C4-2B (cell line): ENCODE data around the gene OSBPL8.
"Not testable (repeated sequence)": the region's sequence is repeated elsewhere in the genome, so short reads cannot be mapped to it uniquely, and the experiment has no call there.

Source experiments
- H3K27ac ChIP-seq: fragments of 450-650 bp; 2 replicates; pipeline ENCODE4 v1.5.1; 2017
- CTCF ChIP-seq: fragments of 450-650 bp; conservative IDR thresholded peaks from 2 replicates; pipeline ENCODE4 v1.5.1; 2017; ENCODE audit warnings: mild to moderate bottlenecking
- ZFX ChIP-seq: fragments of 450-650 bp; IDR thresholded peaks from 2 replicates; pipeline ENCODE4 v1.6.1; 2017

The OSBPL8 gene

DNA sequence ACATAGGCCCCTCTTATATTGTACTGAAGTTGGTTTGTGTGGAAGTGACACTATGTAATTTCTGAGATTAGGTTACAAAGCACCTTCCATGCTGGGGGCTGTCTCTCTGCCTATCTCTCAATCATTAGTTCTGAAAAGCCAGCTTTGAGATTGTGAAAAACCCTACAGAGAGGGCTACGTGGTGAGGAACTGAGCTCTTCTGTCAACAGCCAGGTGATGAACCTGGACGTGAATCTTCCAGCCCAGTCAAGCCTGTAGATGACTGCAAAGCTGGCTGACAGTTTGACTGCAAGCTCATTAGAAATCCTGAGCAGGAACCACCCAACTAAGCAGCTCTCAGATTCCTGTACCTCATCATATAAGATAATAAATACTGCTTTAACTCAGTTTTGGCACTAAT lies 175.0 kb downstream of the OSBPL8 start:
- TF ChIP-seq CTCF (no peak), ZFX (no peak)
- H3K27ac ChIP-seq, result no peak overlapping the region

- no peak overlapping the region for H3K27ac ChIP-seq
- no peak for TF ChIP-seq CTCF
Observed at GRCh38 chr12:76383988-76384387, 175.6 kb downstream of the OSBPL8 start.

DNA sequence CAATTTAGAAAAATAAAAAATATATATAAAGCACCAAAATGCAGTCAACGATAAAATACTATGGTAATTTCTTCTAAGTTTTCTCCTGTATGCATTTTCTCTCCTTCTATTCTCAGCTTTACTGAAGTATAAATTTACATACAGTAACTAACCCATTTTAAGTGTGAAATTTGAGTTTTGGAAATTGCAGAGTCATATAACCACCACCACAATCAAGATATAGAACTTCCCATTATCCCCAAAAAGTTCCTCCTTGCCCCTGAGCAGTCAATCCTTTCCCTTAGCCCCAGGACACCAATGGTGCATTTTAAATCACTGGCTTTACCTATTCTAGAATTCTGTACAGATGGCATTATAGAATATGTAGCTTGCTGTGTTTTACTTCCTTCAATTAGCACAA lies 180.3 kb downstream of the OSBPL8 start:
- no peak overlapping the region for H3K27ac ChIP-seq
- TF ChIP-seq CTCF, result no peak
- TF ChIP-seq ZFX, result no peak

DNA sequence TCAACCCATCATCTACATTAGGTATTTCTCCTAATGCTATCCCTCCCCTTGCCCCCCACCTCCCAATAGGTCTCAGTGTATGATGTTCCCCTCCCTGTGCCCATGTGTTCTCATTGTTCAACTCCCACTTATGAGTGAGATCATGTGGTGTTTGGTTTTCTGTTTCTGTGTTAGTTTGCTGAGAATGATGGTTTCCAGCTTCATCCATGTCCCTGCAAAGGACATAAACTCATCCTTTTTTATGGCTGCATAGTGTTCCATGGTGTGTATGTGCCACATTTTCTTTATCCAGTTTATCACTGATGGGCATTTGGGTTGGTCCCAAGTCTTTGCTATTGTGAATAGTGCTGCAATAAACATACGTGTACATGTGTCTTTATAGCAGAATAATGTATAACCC lies 182.7 kb downstream of the OSBPL8 start:
- H3K27ac ChIP-seq, result not testable (repeated sequence)

DNA sequence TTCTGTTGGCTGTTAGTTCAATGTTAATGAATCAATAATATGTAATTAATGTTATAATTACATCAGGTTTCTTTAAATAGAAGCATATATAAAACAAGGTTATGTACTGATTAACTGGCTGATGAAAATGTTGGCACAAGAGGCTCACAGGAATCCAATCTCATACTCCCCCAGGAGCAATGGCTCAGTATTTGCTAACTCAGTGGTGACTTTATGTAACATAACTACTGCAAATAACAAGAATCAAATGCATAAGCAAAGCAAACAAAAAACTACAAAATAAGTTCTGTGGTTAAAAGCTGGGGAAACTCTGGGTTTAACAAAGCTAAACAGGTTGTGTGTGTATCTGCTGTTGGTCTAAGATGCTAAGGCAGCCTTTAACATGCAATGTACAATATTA lies 183.6 kb downstream of the OSBPL8 start:
- TF ChIP-seq CTCF, result no peak
- TF ChIP-seq ZFX, result no peak
- no peak overlapping the region for H3K27ac ChIP-seq

DNA sequence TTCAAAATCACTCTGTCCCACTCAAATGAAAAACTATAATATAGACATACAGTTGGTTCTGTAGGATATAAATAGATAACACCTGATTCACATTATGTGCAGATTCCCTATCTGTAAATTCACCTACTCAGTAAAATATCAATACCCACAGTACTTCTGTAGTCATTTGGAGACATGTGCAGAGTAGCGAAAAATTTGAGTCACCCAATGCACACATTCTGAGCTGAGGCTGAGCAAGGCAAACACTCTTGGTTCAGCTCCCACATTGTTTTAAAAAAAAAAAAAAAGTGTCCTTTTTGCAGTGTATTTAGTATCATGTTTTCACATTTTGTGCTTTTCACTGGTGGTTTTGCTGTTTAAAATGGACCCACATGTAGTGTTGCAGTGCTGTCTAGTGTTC lies 184.1 kb downstream of the OSBPL8 start:
- H3K27ac ChIP-seq, result no peak overlapping the region
- no peak for TF ChIP-seq CTCF

DNA sequence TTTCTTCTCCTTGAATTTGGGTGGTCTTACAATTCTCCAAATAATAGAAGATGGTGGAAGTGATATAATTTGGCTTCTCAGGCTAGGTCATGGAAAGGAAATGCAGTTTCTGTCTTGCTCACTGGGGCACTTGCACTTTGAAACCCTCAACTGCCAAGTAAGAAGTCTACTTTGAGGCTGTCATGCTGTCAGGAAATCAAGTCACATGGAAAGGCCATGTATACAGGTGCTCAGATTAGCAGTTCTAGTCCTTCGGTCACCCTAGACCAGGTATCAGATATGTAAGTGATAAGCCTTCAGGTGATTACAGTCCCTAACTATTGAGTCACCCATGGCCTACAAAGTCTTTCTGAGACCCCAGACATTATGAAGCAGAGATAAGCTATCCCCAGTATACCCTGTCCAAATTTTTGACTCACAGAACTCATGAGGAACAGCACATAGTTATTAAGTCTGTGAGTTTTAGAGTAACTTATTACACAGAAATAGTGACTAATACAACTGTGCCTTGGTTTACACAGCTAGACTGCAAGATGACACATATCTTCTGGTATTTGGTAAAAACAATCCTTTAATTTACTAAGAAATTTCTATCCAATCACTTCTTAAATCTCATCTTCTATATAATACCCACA lies 185.1 kb downstream of the OSBPL8 start:
- no peak for TF ChIP-seq ZFX
- no peak for TF ChIP-seq CTCF
- H3K27ac ChIP-seq, result no peak overlapping the region

DNA sequence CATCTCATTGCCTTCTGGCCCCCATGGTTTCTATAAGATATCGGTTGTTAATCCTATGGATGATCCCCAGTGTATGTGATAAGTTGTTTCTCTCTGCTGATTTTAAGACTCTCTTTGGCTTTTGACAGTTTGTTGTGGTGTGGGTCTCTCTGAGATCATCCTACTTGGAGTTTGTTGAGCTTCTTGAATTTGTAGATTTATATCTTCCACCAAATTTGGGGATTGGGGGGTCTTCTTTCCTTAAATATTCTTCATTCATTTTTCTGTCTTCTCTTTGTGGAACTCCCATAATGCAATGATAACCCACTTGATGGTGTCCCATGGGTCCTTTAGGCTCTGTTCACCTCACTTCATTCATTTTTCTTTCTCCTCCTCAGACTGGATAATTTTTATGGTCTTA lies 191.3 kb downstream of the OSBPL8 start:
- no peak for TF ChIP-seq ZFX
- TF ChIP-seq CTCF, result no peak
- no peak overlapping the region for H3K27ac ChIP-seq
